Common myeloid progenitor, CD34-positive (primary cell): Measurements from ENCODE around the gene DIAPH3.

ENCODE experiments used
- CTCF ChIA-PET: fragments of 350-600 bp; sonication (Branson Sonifier 250); formaldehyde crosslinking; loops from one replicate; lab custom pipeline; 2021; ENCODE audit warnings: antibody characterized with exemption; lab: Charles Lee
- POLR2A ChIA-PET: fragments of 350-600 bp; sonication (Branson Sonifier 250); formaldehyde crosslinking; loops from one replicate; lab custom pipeline; 2021; ENCODE audit warnings: antibody characterized with exemption; lab: Charles Lee
- DNase-seq, 3 donors: peaks; one replicate each; pipeline versions ENCODE4 v3.0.0 to v3.0.0-alpha.2; 2013
- H3K27ac ChIP-seq, 2 experiments: 1 replicate in 1 of 2; 2 replicates in 1 of 2; pipeline ENCODE4 v1.7.0; 2013; ENCODE audit warnings: inconsistent platforms in 2 of 2, low read length in 2 of 2, mild to moderate bottlenecking in 2 of 2, low read depth in 1 of 2, moderate library complexity in 1 of 2; ENCODE audit not compliant: severe bottlenecking in 2 of 2, insufficient read depth in 1 of 2, poor library complexity in 1 of 2
- H3K27me3 ChIP-seq, 5 experiments: replicated peaks in 2 of 5; 1 replicate in 3 of 5; 2 replicates in 2 of 5; pipeline versions ENCODE4 v1.6.1 to v1.7.0; 2013; ENCODE audit warnings: low read length in 4 of 5, mild to moderate bottlenecking in 2 of 5, moderate library complexity in 2 of 5, inconsistent platforms in 1 of 5; ENCODE audit not compliant: insufficient read depth in 5 of 5, control insufficient read depth in 4 of 5
- H3K36me3 ChIP-seq, 4 experiments: 1 replicate in 2 of 4; 2 replicates in 2 of 4; pipeline versions ENCODE4 v1.6.1 to v1.7.0; 2013; ENCODE audit warnings: low read length in 3 of 4, control low read depth in 1 of 4, mild to moderate bottlenecking in 1 of 4; ENCODE audit not compliant: control insufficient read depth in 4 of 4, insufficient read depth in 4 of 4
- H3K4me1 ChIP-seq, 4 experiments: 1 replicate in 3 of 4; 2 replicates in 1 of 4; pipeline versions ENCODE4 v1.6.1 to v1.7.1; 2013; ENCODE audit warnings: low read length in 3 of 4, mild to moderate bottlenecking in 3 of 4, control low read depth in 1 of 4, inconsistent platforms in 1 of 4, moderate library complexity in 1 of 4; ENCODE audit not compliant: control insufficient read depth in 4 of 4, insufficient read depth in 4 of 4; ENCODE audit errors: control extremely low read depth in 1 of 4
- H3K4me3 ChIP-seq, 7 experiments: 1 replicate in 4 of 7; 2 replicates in 3 of 7; pipeline versions ENCODE4 v1.5.1 to v1.7.0; 2013; ENCODE audit warnings: mild to moderate bottlenecking in 7 of 7, low read length in 6 of 7, moderate library complexity in 6 of 7, inconsistent platforms in 2 of 7, low read depth in 2 of 7, control low read depth in 1 of 7; ENCODE audit not compliant: insufficient read depth in 4 of 7, control insufficient read depth in 1 of 7; ENCODE audit errors: extremely low read depth in 1 of 7
- H3K9me3 ChIP-seq, 5 experiments: 1 replicate in 4 of 5; 2 replicates in 1 of 5; pipeline versions ENCODE4 v1.6.1 to v1.7.1; 2013; ENCODE audit warnings: low read length in 4 of 5, mild to moderate bottlenecking in 2 of 5, inconsistent platforms in 1 of 5, low read depth in 1 of 5, moderate library complexity in 1 of 5; ENCODE audit not compliant: control insufficient read depth in 4 of 5, insufficient read depth in 2 of 5; ENCODE audit errors: control extremely low read depth in 1 of 5
- WGBS: methylation state at CpG from one replicate; pipeline ENCODE4 v1.1.5; 2013; ENCODE audit not compliant: insufficient coverage; 5-methylcytosine and 5-hydroxymethylcytosine counted together

The DIAPH3 gene

DNA sequence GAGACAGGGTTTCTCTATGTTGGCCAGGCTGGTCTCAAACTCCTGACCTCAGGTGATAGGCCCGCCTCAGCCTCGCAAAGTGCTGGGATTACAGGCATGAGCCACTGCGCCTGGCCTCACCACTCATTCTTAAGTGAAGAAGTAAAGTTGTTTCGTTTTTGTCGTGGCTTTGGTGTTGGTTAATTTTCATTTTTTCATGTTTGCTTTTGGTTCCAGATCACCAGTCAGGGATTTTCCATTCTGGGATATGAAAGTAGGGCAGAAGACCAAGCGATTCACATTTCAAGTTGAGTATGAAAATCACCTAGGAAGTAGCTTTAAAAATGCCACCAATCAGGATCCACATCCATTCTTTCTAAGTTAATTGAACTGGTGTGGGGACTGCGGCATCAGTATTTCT, 289.9 kb downstream of the DIAPH3 start:
- H3K9me3 ChIP-seq: no peaks in the 10 kb centered on the region
- DNase-seq: no peak
- H3K4me1 ChIP-seq: no peaks in the 10 kb centered on the region
- H3K36me3 ChIP-seq: peaks cover 0 to 6% (median 1%) of the 10 kb centered on the region in 4 experiments
- no peak overlapping the region for H3K27ac ChIP-seq
- WGBS: 91% methylated on average over 3 of the region's 7 CpGs
- H3K4me3 ChIP-seq: no peak overlapping the region
- POLR2A ChIA-PET: no interaction called here
- CTCF ChIA-PET: no interaction called here
- H3K27me3 ChIP-seq: no peaks in the 10 kb centered on the region

DNA sequence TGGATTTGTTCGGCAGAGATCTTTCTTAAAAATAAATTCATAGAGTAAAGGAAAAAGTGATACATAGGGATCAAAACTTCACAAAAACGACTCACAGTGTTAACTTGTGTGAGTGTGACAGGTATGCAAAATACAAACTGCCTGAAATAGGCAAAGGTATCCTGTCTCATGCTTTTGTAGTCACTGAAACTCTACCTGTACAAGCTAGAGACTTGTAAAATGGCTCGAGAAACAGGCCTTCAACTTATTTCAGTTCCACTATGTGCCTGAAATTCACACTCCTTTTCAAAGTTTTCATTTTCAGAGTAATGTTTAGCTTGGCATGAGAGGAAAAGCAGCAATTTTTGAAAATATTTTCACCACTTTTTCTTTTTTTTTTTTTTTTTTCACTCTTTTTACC, 290.4 kb downstream of the DIAPH3 start:
- WGBS: 95% methylated on average over 2 of the region's 3 CpGs
- no peak overlapping the region for H3K27ac ChIP-seq
- ChIA-PET CTCF (no interaction called here), POLR2A (no interaction called here)
- H3K4me1 ChIP-seq: no peaks in the 10 kb centered on the region
- no peak overlapping the region for H3K4me3 ChIP-seq
- peaks cover 0 to 6% (median 1%) of the 10 kb centered on the region in 4 experiments for H3K36me3 ChIP-seq
- DNase-seq: no peak
- no peaks in the 10 kb centered on the region for H3K9me3 ChIP-seq
- H3K27me3 ChIP-seq: no peaks in the 10 kb centered on the region

DNA sequence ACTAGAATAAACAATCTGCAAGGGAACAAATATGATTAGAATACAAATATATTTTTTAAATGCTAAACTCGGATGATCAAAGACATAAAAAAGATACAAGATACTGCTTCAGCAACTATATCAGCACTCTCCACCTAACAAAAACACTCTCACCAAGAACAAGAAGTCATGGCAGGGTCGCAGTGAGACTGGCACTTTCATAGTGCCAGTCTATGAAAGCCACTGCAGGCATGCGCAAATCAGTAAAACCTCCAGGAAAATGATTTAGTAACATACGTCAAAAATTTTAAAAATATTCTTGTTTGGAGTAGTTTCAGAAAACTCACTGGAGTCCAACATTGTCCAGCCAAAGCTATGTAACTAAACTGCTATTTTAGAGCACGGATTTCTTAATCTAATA, 295.9 kb downstream of the DIAPH3 start:
- Histone ChIP-seq H3K9me3 (no peaks in the 10 kb centered on the region), H3K36me3 (no peaks in the 10 kb centered on the region), H3K27me3 (no peaks in the 10 kb centered on the region), H3K27ac (no peak overlapping the region), H3K4me3 (no peak overlapping the region), H3K4me1 (no peaks in the 10 kb centered on the region)
- no peak for DNase-seq
- ChIA-PET CTCF (interaction anchor here (1.0 kb wide), 1 partner anchor 9 kb away, joined by 3 read pairs; no protein-coding TSS in a partner anchor), POLR2A (no interaction called here)
- WGBS: 83% methylated on average over 1 of the region's 5 CpGs

DNA sequence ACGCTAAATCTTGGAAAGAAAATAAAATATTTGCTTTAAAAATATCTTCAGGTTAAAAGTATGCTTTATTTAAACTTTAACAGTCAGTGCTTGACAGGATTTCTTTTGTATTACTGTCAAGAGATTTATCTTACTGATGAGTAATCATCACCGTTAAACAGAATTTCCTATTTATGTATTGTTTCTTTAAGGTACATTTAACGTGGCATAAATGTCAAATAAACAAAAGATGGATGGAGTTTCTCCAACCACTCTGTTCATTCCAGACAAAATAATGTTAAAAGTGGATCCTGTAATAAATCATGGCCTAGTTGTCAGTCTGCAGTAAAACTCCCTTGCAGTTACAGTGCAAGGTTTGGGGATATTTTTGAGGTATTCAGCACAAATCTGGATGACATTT, 298.3 kb downstream of the DIAPH3 start:
- CTCF ChIA-PET: no interaction called here
- POLR2A ChIA-PET: no interaction called here

DNA sequence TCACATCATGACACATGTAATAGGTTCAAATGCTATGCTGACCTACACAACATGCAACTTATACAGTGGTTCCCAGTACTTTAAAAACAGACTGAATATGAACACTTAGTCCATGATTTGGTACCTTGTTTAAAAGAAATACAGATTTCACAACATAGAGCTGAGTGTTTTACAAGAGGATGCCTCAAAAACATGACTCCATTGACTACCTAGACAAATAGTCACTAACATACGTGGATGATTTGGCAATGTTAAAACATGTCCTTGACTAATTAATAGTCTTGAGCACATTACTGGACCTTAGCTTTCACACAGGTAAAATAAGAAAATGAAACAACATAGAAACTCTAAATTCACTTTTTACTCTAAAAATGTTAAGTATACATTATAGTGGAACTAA, 300.1 kb downstream of the DIAPH3 start:
- ChIA-PET CTCF (no interaction called here), POLR2A (no interaction called here)
- no peak for DNase-seq
- Histone ChIP-seq H3K27ac (no peak overlapping the region), H3K27me3 (no peaks in the 10 kb centered on the region), H3K36me3 (peaks cover 0 to 3% (median 0%) of the 10 kb centered on the region in 4 experiments), H3K4me1 (no peaks in the 10 kb centered on the region), H3K4me3 (no peak overlapping the region), H3K9me3 (no peaks in the 10 kb centered on the region)
- no CpG with 5 or more reads among the region's 1 CpG for WGBS

More for the DNA sequence above, 298.3 kb downstream of the DIAPH3 start:
- Histone ChIP-seq H3K4me1 (no peaks in the 10 kb centered on the region), H3K9me3 (no peaks in the 10 kb centered on the region), H3K27ac (no peak overlapping the region), H3K36me3 (peaks cover 0 to 3% (median 0%) of the 10 kb centered on the region in 4 experiments), H3K4me3 (no peak overlapping the region), H3K27me3 (no peaks in the 10 kb centered on the region)
- no peak for DNase-seq
- WGBS: no CpG with 5 or more reads among the region's 3 CpGs

DNA sequence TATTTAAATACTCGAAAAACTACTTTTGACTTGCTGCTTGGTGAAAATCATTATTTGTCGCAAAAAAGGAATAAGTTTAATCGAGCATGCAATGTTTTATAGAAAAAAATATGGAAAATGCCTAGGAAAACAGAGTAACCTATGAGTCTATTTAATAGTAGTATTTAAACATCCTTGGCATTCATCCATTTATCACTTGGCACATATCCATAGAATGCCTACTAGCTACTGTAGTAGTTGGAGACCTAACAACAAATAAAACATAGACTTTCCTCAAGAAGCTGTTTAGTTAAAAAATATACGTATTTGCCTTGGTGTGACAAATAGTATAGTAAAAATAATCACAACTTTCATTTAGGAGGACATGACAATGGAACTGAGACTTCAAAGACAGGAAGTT, 302.1 kb downstream of the DIAPH3 start:
- WGBS: no CpG with 5 or more reads among the region's 4 CpGs
- H3K36me3 ChIP-seq: peaks cover 0 to 3% (median 0%) of the 10 kb centered on the region in 4 experiments
- ChIA-PET POLR2A (no interaction called here), CTCF (no interaction called here)
- H3K9me3 ChIP-seq: no peaks in the 10 kb centered on the region
- no peak overlapping the region for H3K27ac ChIP-seq
- no peaks in the 10 kb centered on the region for H3K27me3 ChIP-seq
- DNase-seq: no peak
- no peak overlapping the region for H3K4me3 ChIP-seq
- no peaks in the 10 kb centered on the region for H3K4me1 ChIP-seq

DNA sequence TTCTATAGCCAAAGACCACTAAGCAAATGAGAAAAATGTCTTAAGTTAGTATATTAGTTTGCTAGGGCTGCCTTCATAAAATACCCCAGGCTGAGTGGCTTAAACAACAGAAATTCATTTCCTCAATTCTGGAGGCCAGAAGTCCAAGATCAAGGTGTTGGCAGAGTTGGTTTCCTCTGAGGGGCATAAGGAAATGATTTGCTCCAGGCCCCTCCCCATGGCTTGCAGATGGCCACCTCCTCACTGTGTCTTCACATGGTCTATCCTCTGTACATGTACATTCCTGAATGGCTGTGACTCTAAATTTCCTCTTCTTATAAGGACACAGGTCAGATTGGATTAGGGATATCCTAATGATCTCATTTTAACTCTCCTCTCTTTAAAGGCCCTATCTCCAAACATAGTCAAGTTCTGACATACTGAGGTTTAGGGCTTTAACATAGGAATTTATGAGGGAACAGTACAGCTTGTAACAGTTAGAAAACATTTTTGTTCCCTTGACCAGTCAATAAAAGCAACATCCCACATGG, 307.4 kb downstream of the DIAPH3 start:
- H3K36me3 ChIP-seq: peaks cover 0 to 3% (median under 1%) of the 10 kb centered on the region in 4 experiments
- peaks cover 0 to 3% (median 0%) of the 10 kb centered on the region in 4 experiments for H3K4me1 ChIP-seq
- no peak overlapping the region for H3K4me3 ChIP-seq
- no peak for DNase-seq
- no peaks in the 10 kb centered on the region for H3K9me3 ChIP-seq
- POLR2A ChIA-PET: no interaction called here
- CTCF ChIA-PET: no interaction called here
- no peaks in the 10 kb centered on the region for H3K27me3 ChIP-seq
- no peak overlapping the region for H3K27ac ChIP-seq
